Sigmoid colon (tissue), 4 donors: ENCODE data around the gene PROX1.

Source experiments
- EP300 ChIP-seq, 4 donors: sonication (generic); formaldehyde crosslinking; IDR thresholded peaks; one replicate each; pipeline ENCODE4 v1.6.1; 2017; ENCODE audit warnings: antibody characterized with exemption in 4 of 4
- POLR2A ChIP-seq, 2 donors: fragments of 450-650 bp; IDR thresholded peaks; one replicate each; pipeline ENCODE4 v1.6.1; 2016; ENCODE audit warnings: antibody characterized with exemption in 2 of 2, mild to moderate bottlenecking in 2 of 2, moderate library complexity in 2 of 2
- TF ChIP-seq, protein P1 (sequence below), 4 experiments: fragments of 450-650 bp in 3 of 4; fragments of 200-600 bp in 1 of 4; IDR thresholded peaks; one replicate each; pipeline ENCODE4 v1.5.1; 2016 to 2019; ENCODE audit warnings: antibody characterized with exemption in 4 of 4, mild to moderate bottlenecking in 3 of 4, moderate library complexity in 2 of 4

DNA sequence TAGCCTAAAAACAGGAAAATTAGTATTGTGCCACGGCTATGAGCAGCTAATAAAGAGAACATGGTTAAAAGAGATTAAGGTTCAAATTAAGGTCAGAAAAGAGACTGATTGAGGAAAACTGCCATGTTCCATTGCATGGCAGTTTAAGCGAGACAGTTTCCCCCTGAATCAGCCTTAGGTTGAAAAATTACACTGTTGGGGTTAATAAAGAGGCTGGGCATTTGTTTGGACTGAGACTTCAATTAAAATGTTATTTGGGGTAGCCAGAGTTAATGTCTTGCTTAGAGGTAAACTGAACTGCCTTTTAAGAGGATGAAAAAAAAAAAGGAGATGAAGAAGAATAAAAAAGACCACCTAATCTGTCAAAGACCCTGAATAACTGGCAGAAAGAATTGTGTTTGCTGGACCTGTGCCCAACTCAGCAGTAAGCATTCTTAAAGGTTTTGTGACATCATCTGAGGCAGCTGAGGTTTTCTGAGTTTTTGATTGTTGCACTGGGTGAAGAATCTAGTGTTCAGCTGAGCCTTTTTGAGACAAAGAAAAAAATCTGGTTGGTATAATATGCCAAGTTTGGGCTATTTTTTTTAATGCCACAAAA is 17.7 kb upstream of the PROX1 start:
- TF ChIP-seq, protein P1, sequence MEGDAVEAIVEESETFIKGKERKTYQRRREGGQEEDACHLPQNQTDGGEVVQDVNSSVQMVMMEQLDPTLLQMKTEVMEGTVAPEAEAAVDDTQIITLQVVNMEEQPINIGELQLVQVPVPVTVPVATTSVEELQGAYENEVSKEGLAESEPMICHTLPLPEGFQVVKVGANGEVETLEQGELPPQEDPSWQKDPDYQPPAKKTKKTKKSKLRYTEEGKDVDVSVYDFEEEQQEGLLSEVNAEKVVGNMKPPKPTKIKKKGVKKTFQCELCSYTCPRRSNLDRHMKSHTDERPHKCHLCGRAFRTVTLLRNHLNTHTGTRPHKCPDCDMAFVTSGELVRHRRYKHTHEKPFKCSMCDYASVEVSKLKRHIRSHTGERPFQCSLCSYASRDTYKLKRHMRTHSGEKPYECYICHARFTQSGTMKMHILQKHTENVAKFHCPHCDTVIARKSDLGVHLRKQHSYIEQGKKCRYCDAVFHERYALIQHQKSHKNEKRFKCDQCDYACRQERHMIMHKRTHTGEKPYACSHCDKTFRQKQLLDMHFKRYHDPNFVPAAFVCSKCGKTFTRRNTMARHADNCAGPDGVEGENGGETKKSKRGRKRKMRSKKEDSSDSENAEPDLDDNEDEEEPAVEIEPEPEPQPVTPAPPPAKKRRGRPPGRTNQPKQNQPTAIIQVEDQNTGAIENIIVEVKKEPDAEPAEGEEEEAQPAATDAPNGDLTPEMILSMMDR (IDR thresholded peaks at IDR 0.05) = no peak
- TF ChIP-seq EP300 (IDR thresholded peaks at IDR 0.05) = no peak
- no peak for TF ChIP-seq POLR2A (IDR thresholded peaks at IDR 0.05)
